Measurements from ENCODE around the gene ALDH3B2.

Gene ALDH3B2

GRCh38 chr11:67616431-67617242, 57.8 kb downstream of the ALDH3B2 start:
- no peak overlapping the region for H3K4me3 ChIP-seq (ENCODE audit: low read depth, low read length)
- TF ChIP-seq, protein P1, sequence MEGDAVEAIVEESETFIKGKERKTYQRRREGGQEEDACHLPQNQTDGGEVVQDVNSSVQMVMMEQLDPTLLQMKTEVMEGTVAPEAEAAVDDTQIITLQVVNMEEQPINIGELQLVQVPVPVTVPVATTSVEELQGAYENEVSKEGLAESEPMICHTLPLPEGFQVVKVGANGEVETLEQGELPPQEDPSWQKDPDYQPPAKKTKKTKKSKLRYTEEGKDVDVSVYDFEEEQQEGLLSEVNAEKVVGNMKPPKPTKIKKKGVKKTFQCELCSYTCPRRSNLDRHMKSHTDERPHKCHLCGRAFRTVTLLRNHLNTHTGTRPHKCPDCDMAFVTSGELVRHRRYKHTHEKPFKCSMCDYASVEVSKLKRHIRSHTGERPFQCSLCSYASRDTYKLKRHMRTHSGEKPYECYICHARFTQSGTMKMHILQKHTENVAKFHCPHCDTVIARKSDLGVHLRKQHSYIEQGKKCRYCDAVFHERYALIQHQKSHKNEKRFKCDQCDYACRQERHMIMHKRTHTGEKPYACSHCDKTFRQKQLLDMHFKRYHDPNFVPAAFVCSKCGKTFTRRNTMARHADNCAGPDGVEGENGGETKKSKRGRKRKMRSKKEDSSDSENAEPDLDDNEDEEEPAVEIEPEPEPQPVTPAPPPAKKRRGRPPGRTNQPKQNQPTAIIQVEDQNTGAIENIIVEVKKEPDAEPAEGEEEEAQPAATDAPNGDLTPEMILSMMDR (IDR thresholded peaks at IDR 0.05; ENCODE audit: low read depth, low read length): no peak

- TF ChIP-seq, protein P1 (IDR thresholded peaks at IDR 0.05; ENCODE audit: low read depth, low read length): no peak
- no peak overlapping the region for H3K4me3 ChIP-seq (ENCODE audit: low read depth, low read length)
These were observed 58.5 kb downstream of the ALDH3B2 start for GRCh38 chr11:67615728-67616430.

DNA sequence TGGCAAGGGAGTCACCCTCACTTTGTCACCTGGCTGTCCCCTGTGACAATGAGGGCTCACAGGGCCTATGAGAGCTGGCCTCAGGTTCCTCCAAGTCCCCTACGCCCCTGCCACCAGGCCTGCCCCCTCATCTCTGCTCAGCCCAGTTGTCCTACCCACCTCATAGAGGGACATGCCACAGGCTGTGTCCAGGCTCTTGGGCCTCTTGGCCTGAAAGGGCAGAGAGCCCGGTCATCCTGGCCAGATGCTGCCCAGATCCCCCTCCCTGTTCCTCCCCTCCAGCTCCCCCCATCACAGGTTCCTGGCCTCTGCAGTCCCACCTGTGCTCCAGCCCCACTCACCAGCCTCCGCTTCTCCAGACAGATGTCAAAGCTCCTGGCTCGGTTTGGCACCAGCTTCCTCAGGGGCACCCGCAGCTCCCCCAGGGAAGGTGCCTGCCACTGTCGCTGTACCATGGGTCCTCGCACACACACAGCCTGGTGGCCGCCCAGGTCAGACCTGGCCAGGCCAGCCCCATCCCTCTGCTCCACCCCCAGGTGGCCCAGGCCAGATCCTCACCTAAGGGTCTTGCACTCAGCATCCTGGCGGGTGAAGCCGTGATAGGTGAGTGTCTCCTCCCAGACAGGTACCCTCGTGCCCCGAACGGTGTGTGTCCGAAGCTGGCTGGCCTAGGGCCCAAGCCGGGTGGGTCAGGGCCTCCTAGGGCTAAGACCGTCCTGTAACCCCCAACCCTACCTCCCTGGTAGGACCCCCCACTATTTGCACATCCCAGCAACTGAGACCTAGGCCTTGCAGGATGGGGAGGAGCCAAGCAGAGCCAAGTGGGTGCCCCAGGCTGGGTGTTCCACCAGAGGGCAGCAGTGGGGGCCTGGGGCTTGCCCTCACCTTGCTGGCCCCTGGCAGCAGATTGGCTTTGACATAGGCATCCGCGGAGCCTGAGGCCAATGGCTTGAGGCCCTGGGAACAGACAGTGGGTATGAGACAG, 59.4 kb downstream of the ALDH3B2 start:
- TF ChIP-seq, protein P1 (IDR thresholded peaks at IDR 0.05; ENCODE audit: low read depth, low read length): 0 out of 2 replicates have a peak, but pooled peaks have one; percentile 8
- no peak overlapping the region for H3K4me3 ChIP-seq (ENCODE audit: low read depth, low read length)

- TF ChIP-seq, protein P1 (IDR thresholded peaks at IDR 0.05; ENCODE audit: low read depth, low read length): peak; percentile 59
- no peak overlapping the region for H3K4me3 ChIP-seq (ENCODE audit: low read depth, low read length)
These were observed 60.3 kb downstream of the ALDH3B2 start for GRCh38 chr11:67613960-67614715.

GRCh38 chr11:67613313-67613959, 61.0 kb downstream of the ALDH3B2 start:
- H3K4me3 ChIP-seq (ENCODE audit: low read depth, low read length): no peak overlapping the region
- TF ChIP-seq, protein P1 (IDR thresholded peaks at IDR 0.05; ENCODE audit: low read depth, low read length): no peak

- TF ChIP-seq, protein P1 (IDR thresholded peaks at IDR 0.05; ENCODE audit: low read depth, low read length): no peak
- H3K4me3 ChIP-seq (ENCODE audit: low read depth, low read length): no peak overlapping the region
These were observed 61.7 kb downstream of the ALDH3B2 start for GRCh38 chr11:67612751-67613150.

Data from WI38 (cell line).